HG02588 (cell line): ENCODE data around the gene CHAD.

ENCODE experiments used
- ATAC-seq: cut with Tn5 transposase; IDR thresholded peaks from one replicate; pipeline ENCODE4 v1.9.1; 2021; ENCODE audit warnings: mild to moderate bottlenecking, moderate library complexity; ENCODE audit not compliant: unreplicated experiment

Gene CHAD

GRCh38 chr17:50495217-50495823 lies 26.6 kb upstream of the CHAD start:
- no peak for ATAC-seq

GRCh38 chr17:50493744-50494143 lies 25.1 kb upstream of the CHAD start:
- ATAC-seq = no peak

GRCh38 chr17:50492214-50492613 lies 23.5 kb upstream of the CHAD start:
- no peak for ATAC-seq

- ATAC-seq = no peak
Measured at GRCh38 chr17:50491505-50491904, 22.8 kb upstream of the CHAD start.

- ATAC-seq = no peak
Measured at GRCh38 chr17:50488880-50489279, 20.2 kb upstream of the CHAD start.

- ATAC-seq = no peak
Measured at GRCh38 chr17:50487213-50488096, 18.8 kb upstream of the CHAD start.

- ATAC-seq = no peak
Measured at GRCh38 chr17:50484386-50485155, 15.9 kb upstream of the CHAD start.

- no peak for ATAC-seq
Measured at GRCh38 chr17:50483266-50483665, 14.6 kb upstream of the CHAD start.

- no peak for ATAC-seq
Measured at GRCh38 chr17:50482516-50482915, 13.8 kb upstream of the CHAD start.

- no peak for ATAC-seq
Measured at GRCh38 chr17:50482110-50482509, 13.4 kb upstream of the CHAD start.

- no peak for ATAC-seq
Measured at GRCh38 chr17:50481648-50482047, 13.0 kb upstream of the CHAD start.

- no peak for ATAC-seq
Measured at GRCh38 chr17:50480854-50481490, 12.3 kb upstream of the CHAD start.

- ATAC-seq = no peak
Measured at GRCh38 chr17:50480142-50480764, 11.6 kb upstream of the CHAD start.

GRCh38 chr17:50479522-50480141 lies 11.0 kb upstream of the CHAD start:
- ATAC-seq = no peak

- peak; percentile 89 for ATAC-seq
Measured at GRCh38 chr17:50478391-50479381, 10.0 kb upstream of the CHAD start, which contains the start of gene RSAD1. Gene RSAD1, plus strand, starts transcription at chr17:50478860. Its CDS starts 25 bp downstream, at chr17:50478885.

GRCh38 chr17:50477976-50478375 lies 9.3 kb upstream of the CHAD start:
- ATAC-seq = no peak

GRCh38 chr17:50476545-50477315 lies 8.1 kb upstream of the CHAD start:
- no peak for ATAC-seq
